Esophagus squamous epithelium (tissue), 4 donors: ENCODE data around the gene APCDD1.

Source experiments
- POLR2A ChIP-seq, 4 donors: fragments of 450-650 bp; IDR thresholded peaks; one replicate each; pipeline ENCODE4 v1.6.1; 2017; ENCODE audit warnings: antibody characterized with exemption in 4 of 4, mild to moderate bottlenecking in 4 of 4, moderate library complexity in 3 of 4
- TF ChIP-seq, protein P1 (sequence below), 6 experiments: fragments of 450-650 bp in 4 of 6; fragments of 200-600 bp in 2 of 6; sonication (generic) in 2 of 6; IDR thresholded peaks; one replicate each; pipeline ENCODE4 v1.5.1; 2016 to 2019; ENCODE audit warnings: antibody characterized with exemption in 6 of 6, mild to moderate bottlenecking in 4 of 6, moderate library complexity in 4 of 6

DNA sequence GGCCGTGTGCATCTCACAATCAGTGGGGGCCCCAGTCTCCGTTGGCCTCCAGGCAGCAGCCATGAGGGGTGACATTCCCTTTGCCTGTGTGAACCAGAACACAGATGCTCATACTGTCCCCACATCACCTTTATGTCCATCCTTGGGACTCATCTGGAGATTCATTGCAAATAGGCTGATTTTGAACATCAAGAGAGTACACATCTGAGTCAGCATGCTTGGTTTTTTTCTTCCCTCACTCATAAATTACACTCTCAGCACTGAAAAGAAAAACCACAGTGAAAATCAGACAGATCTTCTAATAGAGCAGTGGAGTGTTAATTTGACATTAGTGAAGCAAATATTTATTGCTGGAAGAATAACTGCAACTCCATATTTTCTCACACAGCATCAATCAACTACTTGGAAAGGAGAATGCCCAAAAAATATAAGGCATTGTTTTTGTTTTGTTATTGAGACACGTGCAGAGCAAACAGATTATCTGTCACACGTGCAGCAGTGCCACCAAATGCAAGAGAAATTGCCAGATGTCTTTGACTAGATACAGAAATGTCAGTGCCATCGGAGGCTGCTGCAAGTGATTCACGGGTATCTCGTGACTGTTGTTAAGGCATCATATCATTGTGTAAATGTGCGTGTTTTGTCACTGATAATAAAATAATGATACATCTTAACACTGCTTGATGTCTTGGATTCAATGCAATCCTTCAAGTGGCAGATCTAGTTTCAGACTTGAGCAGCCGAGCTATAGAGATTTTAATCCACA, 10.9 kb downstream of the APCDD1 start:
- TF ChIP-seq, protein P1, sequence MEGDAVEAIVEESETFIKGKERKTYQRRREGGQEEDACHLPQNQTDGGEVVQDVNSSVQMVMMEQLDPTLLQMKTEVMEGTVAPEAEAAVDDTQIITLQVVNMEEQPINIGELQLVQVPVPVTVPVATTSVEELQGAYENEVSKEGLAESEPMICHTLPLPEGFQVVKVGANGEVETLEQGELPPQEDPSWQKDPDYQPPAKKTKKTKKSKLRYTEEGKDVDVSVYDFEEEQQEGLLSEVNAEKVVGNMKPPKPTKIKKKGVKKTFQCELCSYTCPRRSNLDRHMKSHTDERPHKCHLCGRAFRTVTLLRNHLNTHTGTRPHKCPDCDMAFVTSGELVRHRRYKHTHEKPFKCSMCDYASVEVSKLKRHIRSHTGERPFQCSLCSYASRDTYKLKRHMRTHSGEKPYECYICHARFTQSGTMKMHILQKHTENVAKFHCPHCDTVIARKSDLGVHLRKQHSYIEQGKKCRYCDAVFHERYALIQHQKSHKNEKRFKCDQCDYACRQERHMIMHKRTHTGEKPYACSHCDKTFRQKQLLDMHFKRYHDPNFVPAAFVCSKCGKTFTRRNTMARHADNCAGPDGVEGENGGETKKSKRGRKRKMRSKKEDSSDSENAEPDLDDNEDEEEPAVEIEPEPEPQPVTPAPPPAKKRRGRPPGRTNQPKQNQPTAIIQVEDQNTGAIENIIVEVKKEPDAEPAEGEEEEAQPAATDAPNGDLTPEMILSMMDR (IDR thresholded peaks at IDR 0.05), result no peak
- TF ChIP-seq POLR2A (IDR thresholded peaks at IDR 0.05), result no peak
